Activated T-cell treated with anti-CD3 and anti-CD28 coated beads, Interleukin-2, amount 50 U/mL, for 4 hours (primary cell): ENCODE data around the gene MAP3K4. TPM values are rescaled to one million over a fixed set of nuclear protein-coding genes. Genes with fewer than 3 reads are reported as not detected.

Experiments used
- ATAC-seq, 2 donors: fragments of 200-7000 bp; cut with Tn5 transposase; one replicate each; pipeline ENCODE4 v1.10.0; 2021
- DNase-seq: peaks from one replicate; pipeline ENCODE4 v3.0.0-alpha.2; 2020
- H3K27me3 Mint-ChIP-seq: one replicate; pipeline ENCODE4 v1.8.0; 2021; ENCODE audit warnings: low read depth, mixed read lengths
- H3K36me3 Mint-ChIP-seq: one replicate; pipeline ENCODE4 v1.8.0; 2022; ENCODE audit warnings: mixed read lengths; ENCODE audit not compliant: insufficient read depth
- H3K4me1 Mint-ChIP-seq: one replicate; pipeline ENCODE4 v1.8.0; 2021; ENCODE audit warnings: low read depth, mixed read lengths
- H3K4me3 Mint-ChIP-seq: one replicate; pipeline ENCODE4 v1.8.0; 2021; ENCODE audit warnings: mild to moderate bottlenecking, moderate library complexity, mixed read lengths
- H3K9me3 Mint-ChIP-seq: one replicate; pipeline ENCODE4 v1.8.0; 2021; ENCODE audit warnings: mixed read lengths
- total RNA-seq, 3 donors: library from RNA; stranded (reverse); gene quantifications; one replicate each; pipeline ENCODE4 v1.2.1, GENCODE V29; 2021

The MAP3K4 gene, protein sequence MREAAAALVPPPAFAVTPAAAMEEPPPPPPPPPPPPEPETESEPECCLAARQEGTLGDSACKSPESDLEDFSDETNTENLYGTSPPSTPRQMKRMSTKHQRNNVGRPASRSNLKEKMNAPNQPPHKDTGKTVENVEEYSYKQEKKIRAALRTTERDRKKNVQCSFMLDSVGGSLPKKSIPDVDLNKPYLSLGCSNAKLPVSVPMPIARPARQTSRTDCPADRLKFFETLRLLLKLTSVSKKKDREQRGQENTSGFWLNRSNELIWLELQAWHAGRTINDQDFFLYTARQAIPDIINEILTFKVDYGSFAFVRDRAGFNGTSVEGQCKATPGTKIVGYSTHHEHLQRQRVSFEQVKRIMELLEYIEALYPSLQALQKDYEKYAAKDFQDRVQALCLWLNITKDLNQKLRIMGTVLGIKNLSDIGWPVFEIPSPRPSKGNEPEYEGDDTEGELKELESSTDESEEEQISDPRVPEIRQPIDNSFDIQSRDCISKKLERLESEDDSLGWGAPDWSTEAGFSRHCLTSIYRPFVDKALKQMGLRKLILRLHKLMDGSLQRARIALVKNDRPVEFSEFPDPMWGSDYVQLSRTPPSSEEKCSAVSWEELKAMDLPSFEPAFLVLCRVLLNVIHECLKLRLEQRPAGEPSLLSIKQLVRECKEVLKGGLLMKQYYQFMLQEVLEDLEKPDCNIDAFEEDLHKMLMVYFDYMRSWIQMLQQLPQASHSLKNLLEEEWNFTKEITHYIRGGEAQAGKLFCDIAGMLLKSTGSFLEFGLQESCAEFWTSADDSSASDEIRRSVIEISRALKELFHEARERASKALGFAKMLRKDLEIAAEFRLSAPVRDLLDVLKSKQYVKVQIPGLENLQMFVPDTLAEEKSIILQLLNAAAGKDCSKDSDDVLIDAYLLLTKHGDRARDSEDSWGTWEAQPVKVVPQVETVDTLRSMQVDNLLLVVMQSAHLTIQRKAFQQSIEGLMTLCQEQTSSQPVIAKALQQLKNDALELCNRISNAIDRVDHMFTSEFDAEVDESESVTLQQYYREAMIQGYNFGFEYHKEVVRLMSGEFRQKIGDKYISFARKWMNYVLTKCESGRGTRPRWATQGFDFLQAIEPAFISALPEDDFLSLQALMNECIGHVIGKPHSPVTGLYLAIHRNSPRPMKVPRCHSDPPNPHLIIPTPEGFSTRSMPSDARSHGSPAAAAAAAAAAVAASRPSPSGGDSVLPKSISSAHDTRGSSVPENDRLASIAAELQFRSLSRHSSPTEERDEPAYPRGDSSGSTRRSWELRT (N-terminal part only)
- total RNA-seq, result 10 to 100 TPM; 48.8 to 52.4 (median 49.0) TPM

DNA sequence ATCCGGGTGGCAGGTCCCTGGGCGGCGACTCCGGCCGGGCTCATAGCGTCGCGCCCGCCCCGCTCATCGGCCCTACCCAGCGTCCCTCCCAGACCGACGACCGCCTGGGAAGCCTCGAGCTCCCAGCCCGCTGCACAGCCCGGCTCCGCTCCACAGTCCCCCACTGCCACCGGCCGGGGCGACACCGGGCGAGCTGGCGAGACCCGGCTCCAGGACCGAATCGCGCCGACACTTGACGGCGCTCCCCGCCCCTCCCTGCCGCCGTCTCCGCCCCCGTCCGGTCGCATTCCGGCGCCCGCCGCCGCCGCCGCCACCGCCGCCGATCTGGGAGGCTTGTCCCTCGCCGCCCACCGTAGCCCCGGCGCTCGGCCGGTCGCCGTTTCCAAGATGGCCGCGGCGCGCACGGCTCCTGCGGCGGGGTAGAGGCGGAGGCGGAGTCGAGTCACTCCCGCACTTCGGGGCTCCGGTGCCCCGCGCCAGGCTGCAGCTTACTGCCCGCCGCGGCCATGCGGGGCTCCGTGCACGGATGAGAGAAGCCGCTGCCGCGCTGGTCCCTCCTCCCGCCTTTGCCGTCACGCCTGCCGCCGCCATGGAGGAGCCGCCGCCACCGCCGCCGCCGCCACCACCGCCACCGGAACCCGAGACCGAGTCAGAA, at the start of gene MAP3K4:
MAP3K4 (plus strand) TSS at position 364 of the 655 bp plus-strand sequence; CDS start at position 527, 163 bp downstream.
- H3K27me3 Mint-ChIP-seq, result no peaks in the 10 kb centered on the region
- H3K4me3 Mint-ChIP-seq, result peak within 1 kb of the TSS; percentile 97
- peak; percentile 76 for DNase-seq
- peaks cover 37% of the 10 kb centered on the region for H3K4me1 Mint-ChIP-seq
- H3K36me3 Mint-ChIP-seq, result peaks cover 2% of the 10 kb centered on the region
- no peaks in the 10 kb centered on the region for H3K9me3 Mint-ChIP-seq
- ATAC-seq, result peak; percentile 77 to 81

DNA sequence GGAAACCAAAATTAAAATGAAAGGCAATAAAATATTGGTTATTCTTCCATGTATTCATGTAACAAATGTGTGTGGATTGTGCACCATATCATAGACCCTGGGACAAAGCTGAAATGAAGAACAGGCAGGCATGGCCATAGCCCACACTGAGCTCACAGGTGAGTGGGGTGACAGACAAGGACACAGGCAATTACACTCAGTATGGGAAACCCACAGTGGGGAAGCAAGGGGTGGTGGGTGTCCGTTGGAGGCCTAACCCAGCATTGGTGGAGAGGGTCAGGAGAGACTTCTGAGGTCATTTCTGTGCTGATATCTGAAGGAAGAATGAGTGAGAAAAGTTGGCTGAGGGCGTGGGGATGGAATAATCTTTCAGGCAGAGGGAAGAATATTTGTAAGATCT, 47.6 kb upstream of the MAP3K4 start:
- Mint-ChIP-seq H3K9me3 (no peaks in the 10 kb centered on the region), H3K27me3 (peaks cover 21% of the 10 kb centered on the region), H3K36me3 (no peaks in the 10 kb centered on the region), H3K4me1 (no peaks in the 10 kb centered on the region), H3K4me3 (no peak overlapping the region)
- DNase-seq, result no peak
- ATAC-seq, result no peak

DNA sequence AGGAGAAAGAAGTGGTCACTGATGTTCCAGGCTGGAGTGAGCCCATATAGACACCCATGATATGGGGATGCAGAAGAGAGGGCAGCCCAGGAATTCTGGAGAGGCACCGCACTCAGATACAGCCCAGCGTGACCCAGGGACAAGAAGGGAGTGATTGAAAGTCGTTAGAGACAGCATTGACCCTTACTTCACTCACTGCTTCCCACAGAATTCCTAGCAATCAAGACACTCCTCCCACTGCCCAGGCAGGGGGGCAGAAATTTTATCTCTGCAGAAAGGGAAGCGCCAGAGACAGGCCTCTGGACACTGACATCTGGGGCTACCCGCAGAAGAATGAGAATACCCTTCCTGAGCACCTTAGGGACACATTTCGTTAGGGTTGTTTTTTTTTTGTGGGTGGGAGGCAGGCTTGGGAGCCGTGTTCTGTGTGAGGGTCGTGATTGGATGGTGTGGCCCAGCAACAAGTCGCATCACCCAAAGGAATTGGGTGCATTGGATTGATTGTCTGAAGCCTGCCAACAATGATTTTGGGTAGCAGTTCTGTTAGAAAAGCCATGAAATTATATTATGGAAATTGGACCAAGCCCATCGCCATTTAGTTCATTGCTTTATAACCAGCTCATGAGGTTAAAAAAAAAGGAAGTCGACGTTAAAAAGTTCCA, 45.9 kb upstream of the MAP3K4 start:
- DNase-seq, result no peak
- Mint-ChIP-seq H3K4me1 (peaks cover 1% of the 10 kb centered on the region), H3K4me3 (no peak overlapping the region), H3K27me3 (peaks cover 12% of the 10 kb centered on the region), H3K9me3 (no peaks in the 10 kb centered on the region), H3K36me3 (no peaks in the 10 kb centered on the region)
- no peak for ATAC-seq

DNA sequence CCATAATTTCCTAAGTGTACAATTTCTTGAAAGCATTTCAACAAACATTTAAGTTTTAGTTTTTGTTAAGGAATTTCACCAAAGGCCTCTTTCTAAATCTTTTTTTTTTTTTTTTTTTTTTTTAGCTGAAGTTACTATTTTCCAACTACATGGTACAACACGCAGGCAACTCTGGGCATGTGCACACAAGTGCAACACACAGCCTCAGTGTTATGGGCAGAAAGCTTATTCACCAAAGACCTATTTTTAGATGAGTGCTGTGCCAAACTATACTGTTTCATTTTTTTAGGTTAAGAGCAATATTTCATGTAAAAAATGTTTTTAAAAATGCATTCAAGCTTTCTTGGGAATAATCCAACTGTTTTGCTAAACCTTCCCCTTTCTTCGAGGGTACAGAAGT, 42.0 kb upstream of the MAP3K4 start:
- ATAC-seq (no peak), DNase-seq (no peak)
- no peaks in the 10 kb centered on the region for H3K36me3 Mint-ChIP-seq
- H3K27me3 Mint-ChIP-seq, result peaks cover 16% of the 10 kb centered on the region
- no peak overlapping the region for H3K4me3 Mint-ChIP-seq
- peaks cover 1% of the 10 kb centered on the region for H3K4me1 Mint-ChIP-seq
- H3K9me3 Mint-ChIP-seq, result no peaks in the 10 kb centered on the region

DNA sequence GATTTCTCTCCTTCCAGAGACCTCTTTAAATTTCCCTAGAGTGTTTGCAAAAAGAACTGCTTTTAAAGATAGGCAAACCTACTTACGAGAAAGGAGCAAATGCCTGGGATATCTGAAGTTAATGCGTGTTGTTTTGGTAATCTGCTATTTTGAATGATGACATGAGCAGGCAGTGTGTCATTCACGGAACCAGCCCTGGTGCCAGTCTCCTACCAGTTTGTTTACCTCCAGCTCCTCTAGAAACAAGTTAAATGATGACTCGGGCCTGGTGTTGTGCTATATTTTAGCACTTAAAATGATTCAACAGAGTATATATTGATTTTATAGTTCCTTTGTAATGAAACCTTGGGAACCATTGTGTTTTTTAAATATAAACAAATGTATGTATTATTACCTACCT, 41.1 kb upstream of the MAP3K4 start:
- Mint-ChIP-seq H3K4me3 (no peak overlapping the region), H3K36me3 (no peaks in the 10 kb centered on the region), H3K27me3 (peaks cover 20% of the 10 kb centered on the region), H3K4me1 (peaks cover 1% of the 10 kb centered on the region), H3K9me3 (no peaks in the 10 kb centered on the region)
- no peak for ATAC-seq
- DNase-seq, result no peak

DNA sequence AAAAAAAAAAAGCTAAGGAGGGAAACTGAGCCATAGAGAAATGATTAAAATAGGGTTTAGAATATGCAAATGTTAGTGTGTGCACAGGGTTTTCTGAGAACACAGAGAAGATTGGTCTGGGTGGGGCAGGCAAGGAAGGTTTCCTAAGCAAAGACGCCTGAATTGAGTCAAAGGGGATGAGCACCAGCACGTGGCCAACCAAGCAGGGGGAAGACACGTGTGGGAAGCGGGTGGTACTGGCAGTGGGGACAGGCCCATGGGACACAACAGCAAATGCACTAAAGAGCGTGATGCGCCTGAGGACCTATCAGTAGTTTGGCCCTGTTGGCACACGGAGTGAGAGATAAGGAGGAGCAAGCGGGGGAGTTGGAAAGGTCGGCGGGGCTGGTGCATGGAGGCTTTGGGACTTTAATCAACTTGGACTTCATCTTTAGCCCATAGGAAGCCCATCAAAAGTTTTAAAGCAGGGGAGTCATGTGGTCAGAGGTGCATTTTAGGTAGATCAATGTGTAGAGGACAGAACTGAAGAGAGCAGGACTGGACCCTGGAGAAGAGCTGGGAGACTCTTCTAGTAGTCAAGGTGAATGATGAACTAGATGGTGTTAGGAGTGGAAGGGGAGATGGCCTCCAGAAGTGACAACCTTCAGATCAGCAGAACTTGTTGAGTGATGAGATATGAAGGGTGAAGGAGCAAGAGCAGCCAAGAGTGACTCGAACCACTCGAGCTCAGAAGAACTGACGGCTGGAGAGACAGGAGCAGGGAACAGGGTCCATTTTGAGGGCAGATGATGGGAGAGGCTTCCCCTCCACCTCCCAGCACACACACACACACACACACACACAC, 40.2 kb upstream of the MAP3K4 start:
- Mint-ChIP-seq H3K27me3 (peaks cover 26% of the 10 kb centered on the region), H3K4me1 (peaks cover 1% of the 10 kb centered on the region), H3K4me3 (no peak overlapping the region), H3K36me3 (no peaks in the 10 kb centered on the region), H3K9me3 (no peaks in the 10 kb centered on the region)
- ATAC-seq (no peak), DNase-seq (no peak)

DNA sequence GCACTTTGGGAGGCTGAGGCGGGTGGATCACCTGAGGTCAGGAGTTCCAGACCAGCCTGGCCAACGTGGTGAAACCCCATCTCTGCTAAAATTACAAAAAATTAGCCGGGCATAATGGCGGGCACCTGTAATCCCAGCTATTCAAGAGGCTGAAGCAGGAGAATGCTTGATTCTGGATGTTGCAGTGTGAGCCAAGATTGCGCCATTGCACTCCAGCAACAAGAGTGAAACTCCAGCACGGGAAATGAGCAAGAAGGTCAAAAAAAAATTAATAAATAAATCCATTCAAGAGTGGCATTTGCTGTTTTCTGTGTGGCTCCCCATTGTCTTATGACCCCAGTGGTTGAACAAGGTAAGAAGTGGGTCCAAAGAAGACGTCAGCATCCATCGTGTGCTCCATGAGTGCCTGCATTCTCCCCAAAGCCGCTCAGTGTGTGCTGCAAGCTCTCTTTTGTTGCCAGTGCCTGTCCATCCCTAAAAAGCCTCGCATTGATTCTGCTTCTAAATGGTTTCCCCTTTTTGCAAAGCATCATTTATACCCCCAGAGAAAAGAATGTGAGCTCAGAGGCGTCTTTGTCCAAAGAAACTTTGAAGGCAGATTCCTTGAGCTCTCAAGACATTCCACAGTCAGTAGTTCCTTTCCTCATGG, 38.8 kb upstream of the MAP3K4 start:
- H3K9me3 Mint-ChIP-seq, result no peaks in the 10 kb centered on the region
- DNase-seq (no peak), ATAC-seq (no peak)
- no peak overlapping the region for H3K4me3 Mint-ChIP-seq
- H3K27me3 Mint-ChIP-seq, result peaks cover 26% of the 10 kb centered on the region
- no peaks in the 10 kb centered on the region for H3K36me3 Mint-ChIP-seq
- peaks cover 1% of the 10 kb centered on the region for H3K4me1 Mint-ChIP-seq

DNA sequence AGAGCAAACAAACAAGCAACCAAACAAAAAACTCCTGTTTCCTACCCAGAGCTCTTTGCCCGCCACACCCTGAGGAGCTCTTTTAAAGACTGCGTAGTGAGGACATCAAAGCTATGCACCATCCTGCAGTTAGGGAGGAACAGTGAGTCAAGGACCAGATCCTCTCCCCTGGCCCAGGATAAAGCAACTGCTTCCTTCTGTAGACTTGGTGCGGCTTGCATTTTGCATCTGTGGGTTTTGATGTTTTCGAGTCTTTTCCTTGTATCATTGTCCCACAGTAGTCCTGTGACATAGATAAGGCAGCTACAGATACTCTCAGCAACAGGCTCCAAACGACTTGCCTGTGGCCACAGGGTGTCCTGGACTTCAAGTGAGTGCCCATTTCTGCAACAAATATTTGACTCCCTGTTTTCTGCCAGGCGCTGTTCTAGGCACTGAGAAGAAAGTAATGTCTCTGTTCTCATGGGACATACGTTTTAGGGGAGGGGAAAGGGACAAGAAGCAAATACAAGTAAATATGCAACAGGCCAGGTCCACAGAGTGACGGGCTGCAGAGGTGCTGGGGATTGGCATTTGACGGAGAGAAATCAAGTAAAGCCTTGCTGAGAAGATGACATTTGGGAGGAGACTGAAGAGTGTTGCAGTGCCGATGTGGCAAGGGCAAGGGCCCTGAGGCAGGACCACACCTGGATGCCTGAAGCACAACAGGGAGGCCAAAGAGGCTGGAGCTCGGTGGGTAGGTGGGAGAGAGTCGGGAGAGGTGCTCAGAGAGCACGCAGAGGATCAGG, 35.9 kb upstream of the MAP3K4 start:
- Mint-ChIP-seq H3K36me3 (no peaks in the 10 kb centered on the region), H3K4me1 (no peaks in the 10 kb centered on the region), H3K4me3 (no peak overlapping the region), H3K27me3 (peaks cover 26% of the 10 kb centered on the region), H3K9me3 (no peaks in the 10 kb centered on the region)
- ATAC-seq, result no peak
- no peak for DNase-seq

DNA sequence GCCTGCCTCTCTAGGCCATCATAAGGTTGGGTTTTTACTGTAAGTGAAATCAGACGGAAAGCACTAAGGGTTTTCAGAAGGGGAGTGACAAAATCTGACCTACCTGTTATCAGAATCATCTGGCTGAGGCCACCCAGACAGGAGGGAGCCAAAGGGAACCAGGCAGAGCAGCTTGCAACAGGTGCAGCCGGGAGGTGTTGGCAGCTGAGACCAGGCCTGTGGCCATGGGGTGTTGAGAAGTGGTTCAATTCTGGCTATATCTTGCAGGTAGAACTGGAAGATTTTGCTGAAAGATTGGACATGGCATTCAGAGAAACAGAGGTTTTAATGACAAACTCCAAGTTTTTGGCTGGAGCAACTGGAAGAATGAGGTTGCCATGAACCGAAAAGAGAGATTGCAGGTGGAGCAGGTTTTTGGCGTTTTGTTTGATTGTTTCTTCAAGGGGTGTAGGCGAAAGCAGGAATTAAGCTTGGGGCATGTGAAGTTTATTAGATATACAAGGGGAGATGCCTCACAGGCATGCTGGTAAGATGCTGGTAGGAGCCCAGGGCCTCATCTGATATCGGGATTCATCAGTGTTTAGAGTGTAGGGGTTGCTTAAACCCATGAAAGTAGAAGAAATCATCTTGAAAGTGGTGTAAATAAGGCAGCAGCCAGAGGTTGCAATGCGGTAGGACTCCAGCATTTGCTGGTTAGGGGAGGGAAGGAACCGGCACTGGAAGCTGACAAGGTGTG, 35.1 kb upstream of the MAP3K4 start:
- ATAC-seq (no peak), DNase-seq (no peak)
- peaks cover 23% of the 10 kb centered on the region for H3K27me3 Mint-ChIP-seq
- no peaks in the 10 kb centered on the region for H3K4me1 Mint-ChIP-seq
- no peaks in the 10 kb centered on the region for H3K36me3 Mint-ChIP-seq
- no peak overlapping the region for H3K4me3 Mint-ChIP-seq
- no peaks in the 10 kb centered on the region for H3K9me3 Mint-ChIP-seq

DNA sequence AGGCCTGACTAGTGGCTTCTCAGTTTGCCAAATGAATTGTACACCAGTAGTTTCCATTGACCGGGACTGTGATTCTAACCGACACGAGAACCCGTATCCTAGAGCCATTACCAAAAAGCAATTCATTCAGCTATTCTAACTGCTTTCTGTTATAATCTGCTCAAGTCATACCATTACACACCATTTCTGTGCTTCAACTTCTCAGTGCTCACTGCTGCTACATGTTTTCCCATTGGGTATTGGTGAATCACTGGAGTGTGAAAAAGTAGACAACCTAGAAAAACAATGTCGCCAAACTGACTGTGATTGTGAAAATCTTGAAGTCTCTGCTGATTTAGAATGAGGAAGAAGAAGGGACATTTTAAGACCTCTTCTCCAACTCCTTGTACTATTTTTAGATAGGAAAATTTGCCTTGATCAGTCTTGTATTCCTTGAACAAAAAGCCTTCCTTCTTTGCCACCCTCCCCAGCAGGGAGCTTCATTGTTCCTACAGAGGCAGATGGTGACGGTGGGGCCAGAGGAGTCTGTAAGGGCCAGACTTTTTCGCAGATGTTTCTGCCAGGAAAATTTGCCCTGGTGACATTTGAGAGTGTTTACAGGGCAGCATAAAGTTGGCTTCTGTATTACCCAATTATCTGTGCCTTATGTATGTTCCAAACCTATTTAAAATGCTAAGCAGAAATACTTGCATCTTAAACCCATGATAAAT, 31.7 kb upstream of the MAP3K4 start:
- Mint-ChIP-seq H3K4me3 (no peak overlapping the region), H3K9me3 (no peaks in the 10 kb centered on the region), H3K27me3 (peaks cover 12% of the 10 kb centered on the region), H3K36me3 (no peaks in the 10 kb centered on the region), H3K4me1 (no peaks in the 10 kb centered on the region)
- ATAC-seq (no peak), DNase-seq (no peak)

DNA sequence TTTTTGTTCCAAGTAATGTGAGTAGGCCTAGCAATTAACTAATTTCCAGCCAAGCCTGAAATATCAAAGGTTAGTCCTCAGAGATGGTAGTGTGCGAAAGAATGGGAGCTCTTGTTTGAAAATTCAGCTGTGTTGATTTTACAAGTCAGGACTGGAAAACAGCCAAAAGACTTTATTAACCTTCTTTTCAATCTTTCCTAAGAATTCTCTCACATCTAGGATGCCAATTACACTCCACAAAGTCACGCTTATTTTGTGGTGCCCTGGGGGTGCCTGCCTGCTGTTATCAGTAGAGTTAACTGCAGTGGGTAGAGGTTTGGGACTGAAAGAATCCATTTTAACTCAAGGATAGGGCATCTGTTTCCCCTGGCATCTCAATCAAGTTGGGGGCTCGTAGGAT, 30.7 kb upstream of the MAP3K4 start:
- Mint-ChIP-seq H3K9me3 (no peaks in the 10 kb centered on the region), H3K27me3 (peaks cover 5% of the 10 kb centered on the region), H3K4me1 (no peaks in the 10 kb centered on the region), H3K4me3 (no peak overlapping the region), H3K36me3 (no peaks in the 10 kb centered on the region)
- DNase-seq (no peak), ATAC-seq (no peak)
